Activated T-helper 9 cell treated with anti-CD3 and anti-CD28 coated beads, Interleukin-2, amount 50 U/mL, for 16 hours (primary cell): ENCODE measurements around the gene ASPSCR1.

Experiments
- DNase-seq: peaks from one replicate; pipeline ENCODE4 v3.0.0-alpha.2; 2020; ENCODE audit warnings: low read depth

The ASPSCR1 gene

DNA sequence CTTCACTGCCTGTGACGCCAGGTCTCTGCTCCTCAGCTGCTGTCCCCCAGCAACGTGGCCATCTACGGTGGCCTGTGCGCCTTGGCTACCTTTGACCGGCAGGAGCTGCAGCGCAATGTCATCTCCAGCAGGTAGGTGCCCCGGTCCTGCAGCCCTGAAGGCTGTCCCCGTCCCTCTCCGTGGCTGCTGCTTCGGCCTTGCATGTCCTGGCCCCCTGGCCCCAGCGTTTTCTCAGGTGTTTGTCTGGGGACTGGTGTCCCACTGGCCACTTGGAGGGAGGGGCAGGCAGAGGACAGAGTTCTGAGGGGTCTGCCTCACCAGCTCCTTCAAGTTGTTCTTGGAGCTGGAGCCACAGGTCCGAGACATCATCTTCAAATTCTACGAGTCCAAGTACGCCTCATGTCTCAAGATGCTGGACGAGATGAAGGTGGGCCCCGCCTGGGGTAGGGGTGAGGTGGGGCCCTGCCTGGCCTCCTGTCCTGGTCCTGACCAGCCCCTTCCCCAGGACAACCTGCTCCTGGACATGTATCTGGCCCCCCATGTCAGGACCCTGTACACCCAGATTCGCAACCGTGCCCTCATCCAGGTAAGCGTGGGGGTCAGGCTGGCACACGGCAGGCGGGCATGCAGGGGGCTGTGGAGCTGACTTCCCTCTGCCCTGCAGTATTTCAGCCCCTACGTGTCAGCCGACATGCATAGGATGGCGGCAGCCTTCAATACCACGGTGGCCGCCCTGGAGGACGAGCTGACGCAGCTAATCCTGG, 78.7 kb downstream of the ASPSCR1 start:
- DNase-seq, result no peak

DNA sequence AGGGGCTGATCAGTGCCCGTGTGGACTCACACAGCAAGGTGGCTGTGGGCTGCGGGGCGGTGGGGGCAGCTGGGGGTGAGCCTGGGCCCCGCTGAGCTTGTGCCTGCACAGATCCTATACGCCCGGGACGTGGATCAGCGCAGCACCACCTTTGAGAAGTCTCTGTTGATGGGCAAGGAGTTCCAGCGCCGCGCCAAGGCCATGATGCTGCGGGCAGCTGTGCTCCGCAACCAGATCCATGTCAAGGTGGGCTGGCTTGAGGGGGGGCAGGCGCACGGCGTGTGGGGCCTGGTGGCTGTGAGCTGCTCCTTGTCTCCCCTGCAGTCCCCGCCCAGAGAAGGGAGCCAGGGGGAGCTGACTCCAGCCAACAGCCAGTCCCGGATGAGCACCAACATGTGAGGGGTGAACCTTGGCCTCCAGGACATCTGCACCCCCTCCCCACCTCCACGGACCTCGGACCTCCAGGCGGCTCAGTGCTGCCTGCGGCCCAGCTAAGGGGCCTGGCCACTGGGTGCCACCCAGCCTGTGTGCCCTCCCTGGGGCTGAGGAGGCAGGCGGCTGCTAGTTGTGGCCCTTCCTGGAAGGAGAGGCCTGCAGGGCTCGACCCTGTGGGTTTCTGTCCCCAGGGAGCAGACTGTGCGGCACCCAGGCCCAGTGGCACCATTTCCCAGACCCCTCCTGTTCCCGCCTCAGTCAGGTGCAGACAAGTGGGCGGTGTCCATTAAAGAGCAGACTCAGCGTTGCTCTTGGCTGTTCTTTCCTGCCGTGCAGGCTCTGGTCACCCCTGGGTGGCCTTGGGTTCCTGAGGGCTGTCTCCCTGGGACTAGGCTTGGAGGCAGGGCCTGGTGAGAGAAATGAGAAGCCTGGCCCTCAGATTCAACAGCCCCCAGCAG, 79.5 kb downstream of the ASPSCR1 start:
- no peak for DNase-seq

DNA sequence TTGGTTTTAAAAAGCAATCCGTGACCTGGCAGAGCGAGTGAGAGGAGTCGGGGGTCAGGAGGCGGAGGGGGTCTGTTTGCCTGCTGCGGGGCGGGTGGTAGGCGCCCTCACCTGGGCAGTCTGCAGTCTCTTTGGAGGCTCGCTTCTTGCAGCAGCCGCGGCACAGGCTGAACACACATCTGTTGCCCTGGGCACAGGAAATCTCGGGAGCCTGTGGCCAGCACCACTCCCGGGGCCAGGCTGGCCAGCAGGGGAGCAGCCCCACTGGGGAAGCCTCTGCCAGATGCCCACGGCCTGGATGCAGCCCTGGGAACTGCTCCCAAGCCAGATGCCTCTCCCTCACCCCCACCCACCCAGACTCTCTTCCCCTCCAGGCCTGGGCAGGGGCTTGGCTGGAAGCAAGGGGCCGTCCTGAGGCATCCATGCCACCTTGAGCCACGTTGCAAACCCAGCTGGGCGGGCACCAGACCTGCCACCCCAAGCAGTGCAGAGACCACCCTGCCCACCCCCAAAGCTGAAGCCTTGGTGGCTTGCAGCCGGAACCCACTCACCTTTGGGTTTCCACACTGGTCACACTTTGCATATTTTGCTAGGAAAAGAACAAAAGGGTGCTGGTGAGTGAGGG, 80.9 kb downstream of the ASPSCR1 start:
- no peak for DNase-seq

DNA sequence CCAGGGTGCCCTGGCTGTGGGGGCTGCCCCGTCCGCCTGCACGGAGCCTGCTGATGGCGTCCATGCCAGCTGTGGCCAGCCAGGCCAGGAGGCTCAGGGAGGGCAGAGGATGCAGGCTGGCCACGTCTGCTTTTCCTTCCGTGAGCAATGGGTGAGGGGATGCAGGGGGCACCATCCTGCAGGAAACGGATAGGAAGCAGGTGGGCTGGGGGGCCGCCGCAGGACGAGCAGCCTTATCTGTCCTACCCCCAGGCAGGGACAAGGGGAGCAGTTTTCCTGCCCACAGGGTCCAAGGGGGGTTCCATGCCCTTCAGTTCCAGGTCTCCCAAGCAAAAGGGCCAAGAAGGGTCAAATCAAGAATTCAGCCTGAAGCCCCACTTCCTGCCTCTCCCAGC, 81.4 kb downstream of the ASPSCR1 start:
- no peak for DNase-seq

GRCh38 chr17:82059272-82060000, 82.0 kb downstream of the ASPSCR1 start:
- no peak for DNase-seq

DNA sequence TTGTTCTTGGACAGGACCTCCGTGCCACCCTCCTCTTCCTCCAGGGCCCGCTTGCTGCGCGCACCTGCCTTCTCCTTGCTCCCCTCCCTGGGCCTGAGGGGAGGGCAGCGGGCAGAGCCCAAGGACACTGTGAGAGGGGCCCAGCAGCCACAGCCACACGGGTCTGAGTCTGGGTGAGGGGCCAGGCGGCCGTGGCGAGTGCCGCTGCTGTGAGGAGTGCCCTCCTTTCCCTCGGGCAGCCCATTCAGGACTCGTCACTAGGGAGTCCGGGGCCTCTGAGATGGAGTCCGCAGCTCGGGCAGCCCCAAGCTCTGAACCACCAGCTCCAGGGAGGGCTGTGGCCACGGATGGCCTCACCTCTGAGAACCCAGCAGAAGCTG, 82.6 kb downstream of the ASPSCR1 start:
- DNase-seq, result no peak

GRCh38 chr17:82060614-82061013, 83.2 kb downstream of the ASPSCR1 start:
- DNase-seq, result no peak

DNA sequence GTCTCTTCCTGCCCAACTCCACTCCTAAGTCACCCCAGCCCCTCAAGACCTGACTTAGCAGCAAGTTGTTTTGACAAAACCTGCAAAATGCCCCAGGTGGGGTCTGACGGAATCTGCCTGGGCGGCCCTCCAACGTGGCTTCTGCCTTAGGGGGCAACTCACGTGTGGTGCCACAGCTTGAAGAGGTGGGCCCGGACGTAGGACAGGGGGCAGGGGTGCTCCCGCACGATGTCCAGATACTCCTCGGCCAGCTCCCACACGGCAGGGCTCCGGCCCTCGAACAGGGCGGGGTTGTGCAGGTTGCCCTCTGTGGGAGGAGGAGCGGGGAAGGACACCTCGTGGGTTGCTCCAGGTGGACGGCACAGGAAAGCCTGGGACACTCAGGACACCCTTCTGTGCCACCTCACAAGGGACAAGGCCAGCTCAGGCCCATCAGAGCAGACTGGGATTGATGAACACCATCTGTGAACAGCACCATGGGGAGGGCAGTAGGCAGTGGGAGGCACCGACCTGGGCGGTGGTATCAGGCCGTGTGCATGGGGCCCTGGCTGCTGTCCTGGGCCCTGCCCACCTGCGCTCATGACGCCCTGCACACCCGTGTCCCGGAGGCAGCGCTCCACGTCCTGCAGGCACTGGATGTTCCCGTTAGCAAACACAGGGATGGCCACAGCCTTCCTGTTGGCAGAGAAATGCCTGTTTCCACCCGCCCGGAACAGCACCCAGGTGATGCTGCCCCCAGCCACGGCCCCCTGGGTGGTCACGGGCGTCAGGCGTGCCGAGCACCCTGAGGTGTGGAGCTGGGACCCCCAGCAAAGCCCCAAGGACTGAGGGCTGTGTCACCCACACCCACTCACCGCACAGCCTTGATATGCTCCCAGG, 83.9 kb downstream of the ASPSCR1 start:
- DNase-seq, result no peak

DNA sequence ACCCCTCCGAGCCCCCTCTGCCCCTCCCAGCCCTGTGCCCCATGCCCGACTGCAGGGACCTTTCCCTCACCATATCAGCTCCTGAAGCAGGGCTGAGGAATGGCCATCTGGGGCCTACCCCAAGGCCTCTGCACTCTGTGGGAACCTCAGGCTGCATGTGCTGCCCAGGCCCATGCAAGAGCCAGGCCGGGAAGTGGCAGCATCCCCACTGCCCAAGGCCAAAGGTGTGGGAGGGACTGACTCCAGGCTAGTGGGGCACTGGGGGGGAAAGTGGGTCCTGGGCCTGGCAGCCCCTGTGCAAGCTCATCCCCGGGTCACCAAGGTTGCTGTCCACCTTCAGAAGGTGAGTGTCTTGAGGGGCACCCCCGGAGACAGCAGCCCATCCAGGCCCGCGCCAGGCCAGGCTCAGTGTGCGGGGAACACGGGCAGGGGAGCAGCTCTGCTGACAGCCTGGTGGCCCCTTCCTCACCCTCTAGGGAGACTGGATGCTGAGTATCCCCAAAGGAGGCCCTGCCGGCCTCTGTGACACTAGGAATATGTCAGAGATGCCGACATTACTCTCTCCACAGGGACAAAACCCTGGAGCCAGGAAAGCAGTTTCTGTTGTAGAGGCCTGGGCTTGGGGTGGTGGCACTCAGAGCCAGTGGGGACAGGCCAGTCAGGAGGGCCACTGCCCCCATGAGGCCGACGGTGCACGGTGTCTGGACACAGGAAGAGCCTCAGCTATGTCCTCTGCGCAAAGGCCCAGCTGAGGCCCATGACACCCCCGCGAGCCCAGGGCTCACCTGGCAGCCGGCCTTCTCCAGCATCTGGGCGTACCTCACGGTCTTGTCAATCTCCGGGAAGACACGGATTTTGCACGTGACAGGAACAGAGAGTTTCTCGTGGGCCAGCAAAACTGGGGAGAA, 84.9 kb downstream of the ASPSCR1 start:
- no peak for DNase-seq

DNA sequence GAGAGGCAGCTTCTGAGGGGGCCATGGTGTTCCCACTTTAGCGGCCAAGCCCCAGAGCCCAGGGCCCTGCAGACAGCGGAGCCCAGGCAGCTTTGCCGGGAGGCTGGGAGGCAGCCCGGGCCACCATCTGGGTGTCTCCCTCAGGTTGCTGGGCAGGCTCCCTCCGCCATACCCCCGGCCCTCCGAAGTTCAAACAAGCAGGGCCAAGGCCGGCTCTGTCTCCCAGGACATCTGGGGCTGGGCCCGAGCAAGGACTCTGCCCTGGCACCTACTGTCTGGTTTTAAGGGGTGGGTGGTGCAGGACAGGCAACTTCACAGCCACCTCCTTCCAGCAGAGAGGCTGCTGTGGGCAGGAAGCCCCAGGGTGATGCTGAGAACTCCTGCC, 85.5 kb downstream of the ASPSCR1 start:
- DNase-seq, result no peak

- no peak for DNase-seq
Observed at GRCh38 chr17:82063424-82064415, 86.3 kb downstream of the ASPSCR1 start.

DNA sequence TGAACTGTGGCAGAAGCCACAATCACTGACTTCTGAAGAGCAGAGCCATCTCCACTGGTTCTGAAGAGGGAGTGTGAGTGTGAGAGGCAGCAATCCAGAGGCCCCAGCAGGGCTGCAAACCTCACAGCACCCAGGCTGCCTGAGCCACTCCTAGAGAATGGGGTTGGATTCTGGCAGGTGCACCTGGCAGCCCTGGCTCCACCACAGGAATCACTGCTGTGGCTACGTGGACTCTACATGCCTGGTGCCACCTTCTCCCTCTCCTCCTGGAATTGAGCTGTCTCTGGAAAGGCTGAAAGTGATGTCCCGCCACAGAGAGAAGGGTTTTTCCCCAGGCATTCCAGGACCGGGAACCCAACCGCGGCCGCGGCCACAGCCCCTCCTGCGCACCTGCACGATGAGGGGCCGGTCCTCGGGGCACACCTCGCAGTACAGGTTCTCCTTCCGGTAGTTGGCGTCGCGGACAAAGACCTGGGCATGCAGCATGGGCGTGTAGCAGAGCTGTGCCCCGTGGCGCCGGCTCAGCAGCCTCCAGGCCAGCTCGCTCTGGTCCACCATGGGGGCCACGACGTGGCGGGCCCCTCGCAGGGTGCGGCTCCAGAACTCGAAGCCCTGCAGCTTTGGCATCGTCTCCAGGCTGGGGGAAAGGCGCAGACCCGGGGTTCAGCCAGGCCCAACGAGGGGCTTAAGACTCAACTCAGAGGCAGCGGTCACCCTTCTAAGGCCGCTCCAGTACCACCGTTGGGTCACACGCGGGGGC, 87.2 kb downstream of the ASPSCR1 start:
- no peak for DNase-seq

DNA sequence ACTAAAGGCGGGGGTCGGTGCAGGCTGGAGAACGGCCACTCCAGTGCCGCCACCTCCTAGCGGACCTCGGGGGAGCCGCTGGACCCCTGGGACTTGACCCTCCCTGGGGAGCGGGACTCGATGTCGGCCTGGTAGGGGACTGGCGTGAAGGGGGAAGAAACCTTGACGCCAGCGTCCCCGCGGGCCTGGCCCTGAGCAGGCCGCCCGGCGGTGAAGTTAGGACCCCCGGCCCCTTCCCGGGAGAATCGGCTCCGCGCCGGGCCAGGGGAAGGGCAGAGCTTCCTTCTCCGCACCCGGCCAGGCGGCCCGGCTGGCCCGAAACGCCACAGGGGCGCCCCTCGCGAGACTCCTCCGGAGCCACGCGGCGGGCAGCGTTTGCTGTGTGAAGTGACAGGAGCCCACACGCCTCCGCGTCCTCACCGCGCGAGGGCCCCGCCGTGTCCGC, 87.8 kb downstream of the ASPSCR1 start:
- peak; percentile 30 for DNase-seq

- peak; percentile 64 for DNase-seq
Observed at GRCh38 chr17:82065638-82066303, 88.3 kb downstream of the ASPSCR1 start, which contains the start of gene DUS1L. Gene DUS1L, minus strand, starts transcription at chr17:82065804. Its CDS starts 745 bp downstream, at chr17:82065059.
